Stomach smooth muscle (tissue), 2 donors: Measurements from ENCODE around the gene PPP1R12B.

Experiments
- H3K27ac ChIP-seq: one replicate; pipeline ENCODE4 v1.7.0; 2013; ENCODE audit warnings: mild to moderate bottlenecking, low read length, inconsistent platforms
- H3K27me3 ChIP-seq, 2 donors: one replicate each; pipeline ENCODE4 v1.7.0; 2013; ENCODE audit warnings: low read length in 2 of 2; ENCODE audit not compliant: insufficient read depth in 2 of 2, control insufficient read depth in 1 of 2
- H3K36me3 ChIP-seq, 2 donors: one replicate each; pipeline ENCODE4 v1.7.0; 2013; ENCODE audit warnings: low read length in 2 of 2; ENCODE audit not compliant: control insufficient read depth in 2 of 2, insufficient read depth in 2 of 2
- H3K4me1 ChIP-seq: one replicate; pipeline ENCODE4 v1.7.0; 2013; ENCODE audit warnings: low read length; ENCODE audit not compliant: control insufficient read depth, insufficient read depth
- H3K4me3 ChIP-seq, 2 donors: one replicate each; pipeline ENCODE4 v1.7.0; 2013; ENCODE audit warnings: low read length in 2 of 2
- H3K9ac ChIP-seq, 2 donors: one replicate each; pipeline ENCODE4 v1.7.0; 2013; ENCODE audit warnings: low read length in 2 of 2, mild to moderate bottlenecking in 1 of 2
- H3K9me3 ChIP-seq, 2 donors: one replicate each; pipeline ENCODE4 v1.7.0; 2013; ENCODE audit warnings: low read length in 2 of 2; ENCODE audit not compliant: control insufficient read depth in 2 of 2
- donor health status: healthy.
- donor health status: Pancreatic carcinoma.

The PPP1R12B gene

DNA sequence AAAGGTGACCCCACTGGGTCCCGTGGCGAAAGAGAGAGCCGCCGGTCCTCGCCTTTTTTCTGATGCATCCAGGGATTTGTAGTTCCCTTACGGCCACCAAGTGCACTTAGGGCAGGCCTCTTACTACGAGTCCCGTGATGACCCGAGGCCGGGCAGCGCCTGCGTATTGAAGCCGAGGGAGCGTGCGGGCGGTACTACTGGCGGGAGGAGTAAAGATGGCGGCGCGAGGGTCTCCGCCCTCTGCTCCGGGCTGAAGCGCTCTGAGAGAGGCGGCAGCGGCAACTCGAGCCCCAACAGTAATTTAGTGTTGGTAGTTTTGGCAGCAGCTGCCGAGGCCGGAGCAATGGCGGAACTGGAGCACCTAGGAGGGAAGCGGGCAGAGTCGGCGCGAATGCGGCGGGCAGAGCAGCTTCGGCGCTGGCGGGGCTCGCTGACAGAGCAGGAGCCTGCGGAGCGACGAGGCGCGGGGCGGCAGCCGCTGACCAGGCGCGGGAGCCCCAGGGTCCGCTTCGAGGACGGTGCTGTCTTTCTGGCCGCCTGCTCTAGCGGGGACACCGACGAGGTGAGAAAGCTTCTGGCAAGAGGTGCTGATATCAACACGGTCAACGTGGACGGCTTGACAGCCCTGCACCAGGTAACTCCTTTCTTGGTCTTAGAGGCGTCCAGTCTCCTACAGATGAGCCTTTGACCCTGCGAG lies at the start of gene PPP1R12B:
PPP1R12B (plus strand) TSS at position 191 of the 697 bp plus-strand sequence; CDS start at position 344, 153 bp downstream.
- Histone ChIP-seq H3K36me3 (no peaks in the 10 kb centered on the region), H3K9me3 (no peaks in the 10 kb centered on the region), H3K27me3 (no peaks in the 10 kb centered on the region), H3K27ac (peak within 1 kb of the TSS; percentile 76), H3K4me3 (peak within 1 kb of the TSS; percentile 90 to 99), H3K4me1 (peaks cover 4% of the 10 kb centered on the region), H3K9ac (peak within 1 kb of the TSS; percentile 65 to 91)

- peaks cover 0 to 4% of the 10 kb centered on the region in 2 donors for H3K27me3 ChIP-seq
- H3K27ac ChIP-seq: no peak overlapping the region
- no peaks in the 10 kb centered on the region for H3K9me3 ChIP-seq
- no peak overlapping the region for H3K9ac ChIP-seq
- H3K36me3 ChIP-seq: no peaks in the 10 kb centered on the region
- H3K4me3 ChIP-seq: no peak overlapping the region
- no peaks in the 10 kb centered on the region for H3K4me1 ChIP-seq
These were observed 46.3 kb upstream of the PPP1R12B start for GRCh38 chr1:202302166-202302565.

DNA sequence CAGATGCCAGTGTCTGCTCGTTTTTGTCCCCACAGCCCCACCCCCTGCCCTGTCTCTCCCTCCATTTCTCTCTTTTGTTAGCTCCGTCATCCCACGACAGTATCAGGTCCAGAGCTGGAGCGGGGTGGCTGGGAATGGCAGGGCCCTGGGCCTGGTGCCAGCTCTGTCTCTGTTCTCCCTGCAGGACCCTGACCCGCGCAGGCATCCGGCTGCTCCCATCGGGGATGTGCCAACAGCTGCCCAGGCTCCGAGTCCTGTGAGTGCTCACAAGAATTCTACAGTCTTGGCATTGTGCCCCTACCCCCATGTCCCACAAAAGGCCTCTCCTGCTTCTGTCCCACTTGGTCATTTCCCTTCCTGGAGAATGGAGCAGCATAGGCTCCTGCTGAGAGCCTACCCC lies 44.1 kb upstream of the PPP1R12B start:
- H3K4me1 ChIP-seq: no peaks in the 10 kb centered on the region
- H3K9me3 ChIP-seq: no peaks in the 10 kb centered on the region
- H3K9ac ChIP-seq: no peak overlapping the region
- peaks cover 0 to 4% of the 10 kb centered on the region in 2 donors for H3K27me3 ChIP-seq
- H3K36me3 ChIP-seq: no peaks in the 10 kb centered on the region
- no peak overlapping the region for H3K4me3 ChIP-seq
- H3K27ac ChIP-seq: no peak overlapping the region

DNA sequence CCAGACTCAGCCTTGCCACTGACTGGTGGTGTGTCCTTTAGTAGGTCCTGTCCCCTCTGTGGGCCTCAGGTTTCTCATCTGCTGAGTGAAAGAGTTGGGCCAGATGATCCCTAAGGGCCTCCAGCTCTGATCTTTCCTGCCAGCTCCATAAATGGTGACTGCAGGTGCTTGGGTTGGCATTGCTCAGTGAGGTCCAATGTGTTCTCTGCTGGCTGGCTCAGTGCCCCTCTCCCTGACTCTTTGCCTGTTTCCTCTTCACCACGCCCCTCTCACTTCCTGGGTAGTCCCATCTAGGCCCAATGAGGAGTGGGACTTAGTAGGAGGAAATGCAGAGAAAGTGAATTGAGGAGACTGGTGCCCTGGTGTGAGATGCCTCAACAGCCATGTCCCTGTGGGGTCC lies 43.3 kb upstream of the PPP1R12B start:
- H3K9me3 ChIP-seq: no peaks in the 10 kb centered on the region
- H3K27me3 ChIP-seq: peaks cover 0 to 6% of the 10 kb centered on the region in 2 donors
- H3K36me3 ChIP-seq: no peaks in the 10 kb centered on the region
- H3K9ac ChIP-seq: no peak overlapping the region
- no peak overlapping the region for H3K4me3 ChIP-seq
- no peaks in the 10 kb centered on the region for H3K4me1 ChIP-seq
- no peak overlapping the region for H3K27ac ChIP-seq

DNA sequence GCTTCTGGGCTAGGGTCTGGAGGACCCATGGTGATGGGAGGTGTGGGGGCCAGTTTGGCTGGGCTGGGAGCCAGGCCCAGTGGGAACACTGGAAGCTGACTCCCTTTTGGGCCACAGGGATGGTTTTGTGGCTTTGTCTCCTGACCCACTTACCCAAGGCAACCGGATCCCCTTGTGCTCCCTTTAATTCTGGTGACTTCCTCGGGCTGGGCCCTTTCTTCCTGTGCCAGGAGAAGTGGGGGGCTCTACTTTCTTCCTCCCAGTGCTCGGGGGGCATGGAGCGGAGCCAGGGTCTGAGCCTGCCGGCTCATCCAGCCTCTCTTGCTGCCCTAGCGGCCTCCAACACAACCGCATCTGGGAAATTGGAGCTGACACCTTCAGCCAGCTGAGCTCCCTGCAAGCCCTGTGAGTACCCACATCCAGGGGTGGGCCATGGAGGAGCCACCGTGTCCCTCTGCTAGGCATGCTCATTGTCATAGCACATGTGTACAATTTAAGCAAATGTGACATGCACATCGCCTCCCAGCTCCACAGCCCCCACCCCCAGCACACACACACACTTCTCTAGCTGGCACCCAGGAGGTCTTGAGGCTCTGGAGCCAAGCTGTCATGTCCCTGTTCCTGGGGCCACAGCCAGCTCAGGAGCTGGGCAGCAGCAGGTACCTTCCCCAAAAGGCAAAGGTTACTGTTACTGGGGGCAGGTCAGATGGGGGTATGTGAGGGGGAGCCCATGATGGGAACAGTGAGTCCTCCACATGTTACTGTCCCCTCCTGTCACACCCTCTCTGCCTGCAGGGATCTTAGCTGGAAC lies 41.8 kb upstream of the PPP1R12B start:
- H3K27ac ChIP-seq: no peak overlapping the region
- H3K4me3 ChIP-seq: no peak overlapping the region
- no peaks in the 10 kb centered on the region for H3K4me1 ChIP-seq
- peaks cover 0 to 6% of the 10 kb centered on the region in 2 donors for H3K27me3 ChIP-seq
- H3K36me3 ChIP-seq: no peaks in the 10 kb centered on the region
- no peaks in the 10 kb centered on the region for H3K9me3 ChIP-seq
- H3K9ac ChIP-seq: no peak overlapping the region

- no peak overlapping the region for H3K4me3 ChIP-seq
- H3K4me1 ChIP-seq: no peaks in the 10 kb centered on the region
- no peaks in the 10 kb centered on the region for H3K36me3 ChIP-seq
- H3K9me3 ChIP-seq: no peaks in the 10 kb centered on the region
- no peak overlapping the region for H3K9ac ChIP-seq
- no peak overlapping the region for H3K27ac ChIP-seq
- peaks cover 3 to 7% of the 10 kb centered on the region in 2 donors for H3K27me3 ChIP-seq
These were observed 38.3 kb upstream of the PPP1R12B start for GRCh38 chr1:202310071-202310725.

- H3K4me1 ChIP-seq: no peaks in the 10 kb centered on the region
- H3K27ac ChIP-seq: no peak overlapping the region
- no peak overlapping the region for H3K4me3 ChIP-seq
- H3K9me3 ChIP-seq: no peaks in the 10 kb centered on the region
- H3K36me3 ChIP-seq: no peaks in the 10 kb centered on the region
- no peak overlapping the region for H3K9ac ChIP-seq
- H3K27me3 ChIP-seq: peaks cover 3 to 7% of the 10 kb centered on the region in 2 donors
These were observed 37.8 kb upstream of the PPP1R12B start for GRCh38 chr1:202310746-202311145.

- no peaks in the 10 kb centered on the region for H3K36me3 ChIP-seq
- H3K4me3 ChIP-seq: no peak overlapping the region
- H3K9me3 ChIP-seq: no peaks in the 10 kb centered on the region
- no peak overlapping the region for H3K9ac ChIP-seq
- peaks cover 3 to 7% of the 10 kb centered on the region in 2 donors for H3K27me3 ChIP-seq
- no peaks in the 10 kb centered on the region for H3K4me1 ChIP-seq
- H3K27ac ChIP-seq: no peak overlapping the region
These were observed 36.4 kb upstream of the PPP1R12B start for GRCh38 chr1:202311875-202312635.

DNA sequence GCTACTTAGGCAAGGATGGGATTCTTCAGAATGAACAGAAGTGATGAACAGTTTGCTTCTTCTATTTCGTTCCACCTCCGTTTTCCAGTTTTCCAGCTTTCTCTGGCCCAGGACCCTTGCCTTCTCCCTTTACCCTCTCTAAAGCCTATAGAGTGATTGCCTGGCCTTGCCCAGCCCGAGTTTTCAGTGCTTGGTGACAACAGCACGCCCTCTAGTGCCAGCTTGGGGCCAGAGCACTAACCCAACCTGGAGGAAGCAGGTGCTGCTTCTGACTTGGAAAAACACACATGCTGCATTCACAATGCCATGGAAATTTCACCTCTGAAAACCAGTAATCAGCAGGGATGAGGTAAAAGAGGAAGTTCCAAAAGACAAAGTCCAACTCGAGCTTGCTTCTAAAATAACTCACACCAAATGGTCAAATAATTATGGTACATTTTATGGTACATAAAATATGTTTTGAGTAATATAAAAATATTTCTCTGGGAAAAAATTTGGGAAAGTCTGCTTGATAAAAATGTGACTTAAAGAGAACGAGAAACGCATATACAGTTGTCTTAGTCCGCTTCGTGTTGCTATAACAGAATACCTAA lies 32.8 kb upstream of the PPP1R12B start:
- no peak overlapping the region for H3K27ac ChIP-seq
- H3K36me3 ChIP-seq: no peaks in the 10 kb centered on the region
- no peak overlapping the region for H3K9ac ChIP-seq
- no peak overlapping the region for H3K4me3 ChIP-seq
- no peaks in the 10 kb centered on the region for H3K9me3 ChIP-seq
- peaks cover 3 to 9% of the 10 kb centered on the region in 2 donors for H3K27me3 ChIP-seq
- H3K4me1 ChIP-seq: no peaks in the 10 kb centered on the region

- Histone ChIP-seq H3K4me3 (no peak overlapping the region), H3K36me3 (no peaks in the 10 kb centered on the region), H3K4me1 (no peaks in the 10 kb centered on the region), H3K27me3 (peaks cover 3 to 9% of the 10 kb centered on the region in 2 donors), H3K27ac (no peak overlapping the region), H3K9ac (no peak overlapping the region), H3K9me3 (no peaks in the 10 kb centered on the region)
These were observed 32.3 kb upstream of the PPP1R12B start for GRCh38 chr1:202316186-202316585.
